ENCODE data around the gene KCNH2. TPM values are rescaled to one million over a fixed set of nuclear protein-coding genes. Genes with fewer than 3 reads are reported as not detected.
"Not testable (repeated sequence)": the region's sequence is repeated elsewhere in the genome, so short reads cannot be mapped to it uniquely, and the experiment has no call there.

Gene KCNH2
- total RNA-seq, 4 donors from 2014 or later: 0.70 TPM; not detected in 3

GRCh38 chr7:150914196-150914595 lies 63.9 kb downstream of the KCNH2 start:
- Histone ChIP-seq H3K4me1 (no peaks in the 10 kb centered on the region), H3K36me3 (no peaks in the 10 kb centered on the region), H3K27me3 (peaks cover 29% of the 10 kb centered on the region), H3K27ac (no peak overlapping the region), H3K4me3 (no peak overlapping the region), H3K9me3 (no peaks in the 10 kb centered on the region)
- no peak for DNase-seq (ENCODE audit: low spot score in 2 of 2)
- TF ChIP-seq POLR2AphosphoS5 (IDR thresholded peaks at IDR 0.05): no peak
- no peak for TF ChIP-seq EP300 (IDR thresholded peaks at IDR 0.05)
- no peak for TF ChIP-seq POLR2A (IDR thresholded peaks at IDR 0.05)
- TF ChIP-seq CTCF (IDR thresholded peaks at IDR 0.05): no peak
- WGBS: 87% methylated on average over 6 of the region's 6 CpGs

- TF ChIP-seq POLR2AphosphoS5 (IDR thresholded peaks at IDR 0.05) (no peak), CTCF (IDR thresholded peaks at IDR 0.05) (no peak), POLR2A (IDR thresholded peaks at IDR 0.05) (no peak)
- no peak overlapping the region for H3K4me3 ChIP-seq
- DNase-seq (ENCODE audit: low spot score in 2 of 2): no peak
- peaks cover 32% of the 10 kb centered on the region for H3K27me3 ChIP-seq
- 79% methylated on average over 7 of the region's 7 CpGs for WGBS
- H3K9me3 ChIP-seq: no peaks in the 10 kb centered on the region
- H3K4me1 ChIP-seq: no peaks in the 10 kb centered on the region
- no peak overlapping the region for H3K27ac ChIP-seq
- no peaks in the 10 kb centered on the region for H3K36me3 ChIP-seq
Observed at GRCh38 chr7:150912427-150912826, 65.7 kb downstream of the KCNH2 start.

GRCh38 chr7:150911590-150912267 lies 66.4 kb downstream of the KCNH2 start:
- no peak for TF ChIP-seq POLR2AphosphoS5 (IDR thresholded peaks at IDR 0.05)
- no peak for TF ChIP-seq EP300 (IDR thresholded peaks at IDR 0.05)
- no peak for TF ChIP-seq CTCF (IDR thresholded peaks at IDR 0.05)
- no peak for TF ChIP-seq POLR2A (IDR thresholded peaks at IDR 0.05)

GRCh38 chr7:150910996-150911422 lies 67.1 kb downstream of the KCNH2 start:
- Histone ChIP-seq H3K27me3 (peaks cover 30% of the 10 kb centered on the region), H3K4me3 (no peak overlapping the region), H3K4me1 (no peaks in the 10 kb centered on the region), H3K36me3 (no peaks in the 10 kb centered on the region), H3K27ac (no peak overlapping the region), H3K9me3 (no peaks in the 10 kb centered on the region)
- TF ChIP-seq POLR2AphosphoS5 (IDR thresholded peaks at IDR 0.05): no peak
- DNase-seq (ENCODE audit: low spot score in 2 of 2): no peak
- WGBS: 57% methylated on average over 12 of the region's 12 CpGs

More at GRCh38 chr7:150911590-150912267, 66.4 kb downstream of the KCNH2 start:
- H3K27ac ChIP-seq: no peak overlapping the region
- H3K27me3 ChIP-seq: peaks cover 34% of the 10 kb centered on the region
- whole genome bisulfite sequencing: 68% methylated on average over 11 of the region's 11 CpGs
- no peaks in the 10 kb centered on the region for H3K9me3 ChIP-seq
- no peak overlapping the region for H3K4me3 ChIP-seq
- DNase-seq (ENCODE audit: low spot score in 2 of 2): no peak
- no peaks in the 10 kb centered on the region for H3K4me1 ChIP-seq
- no peaks in the 10 kb centered on the region for H3K36me3 ChIP-seq

GRCh38 chr7:150910305-150910995 lies 67.7 kb downstream of the KCNH2 start:
- H3K4me3 ChIP-seq; DNase-seq (ENCODE audit: low spot score in 2 of 2); H3K36me3 ChIP-seq; H3K27ac ChIP-seq; H3K4me1 ChIP-seq; H3K9me3 ChIP-seq: not testable (repeated sequence)
- 64% methylated on average over 8 of the region's 8 CpGs for WGBS
- peaks cover 30% of the 10 kb centered on the region for H3K27me3 ChIP-seq

- Histone ChIP-seq H3K27me3 (peaks cover 27% of the 10 kb centered on the region), H3K27ac (no peak overlapping the region), H3K36me3 (no peaks in the 10 kb centered on the region), H3K9me3 (no peaks in the 10 kb centered on the region), H3K4me3 (no peak overlapping the region), H3K4me1 (no peaks in the 10 kb centered on the region)
- WGBS: 72% methylated on average over 8 of the region's 8 CpGs
- no peak for DNase-seq (ENCODE audit: low spot score in 2 of 2)
- TF ChIP-seq EP300 (IDR thresholded peaks at IDR 0.05): no peak
- no peak for TF ChIP-seq CTCF (IDR thresholded peaks at IDR 0.05)
- TF ChIP-seq POLR2A (IDR thresholded peaks at IDR 0.05): no peak
- no peak for TF ChIP-seq POLR2AphosphoS5 (IDR thresholded peaks at IDR 0.05)
Observed at GRCh38 chr7:150909200-150909995, 68.7 kb downstream of the KCNH2 start.

Measured in suprapubic skin (tissue), 4 donors.